Transverse colon (tissue), 4 donors: ENCODE data around the gene RGS9.

Experiments used
- EP300 ChIP-seq: sonication (generic); formaldehyde crosslinking; IDR thresholded peaks from one replicate; pipeline ENCODE4 v1.6.1; 2017; ENCODE audit warnings: antibody characterized with exemption, low read depth
- POLR2A ChIP-seq: fragments of 450-650 bp; IDR thresholded peaks from one replicate; pipeline ENCODE4 v1.6.1; 2016; ENCODE audit warnings: antibody characterized with exemption, mild to moderate bottlenecking, moderate library complexity
- POLR2AphosphoS5 ChIP-seq, 3 donors: sonication (generic); formaldehyde crosslinking; IDR thresholded peaks; one replicate each; pipeline ENCODE4 v1.6.1; 2016; ENCODE audit warnings: antibody characterized with exemption in 3 of 3
- TF ChIP-seq, protein P1 (sequence below), 5 experiments: fragments of 200-600 bp in 3 of 5; fragments of 450-650 bp in 2 of 5; sonication (generic) in 3 of 5; IDR thresholded peaks; 1 replicate in 2 of 5; 2 replicates in 3 of 5; pipeline ENCODE4 v1.5.1; 2016 to 2017; ENCODE audit warnings: antibody characterized with exemption in 5 of 5, inconsistent platforms in 3 of 5, mild to moderate bottlenecking in 2 of 5, moderate library complexity in 1 of 5

DNA sequence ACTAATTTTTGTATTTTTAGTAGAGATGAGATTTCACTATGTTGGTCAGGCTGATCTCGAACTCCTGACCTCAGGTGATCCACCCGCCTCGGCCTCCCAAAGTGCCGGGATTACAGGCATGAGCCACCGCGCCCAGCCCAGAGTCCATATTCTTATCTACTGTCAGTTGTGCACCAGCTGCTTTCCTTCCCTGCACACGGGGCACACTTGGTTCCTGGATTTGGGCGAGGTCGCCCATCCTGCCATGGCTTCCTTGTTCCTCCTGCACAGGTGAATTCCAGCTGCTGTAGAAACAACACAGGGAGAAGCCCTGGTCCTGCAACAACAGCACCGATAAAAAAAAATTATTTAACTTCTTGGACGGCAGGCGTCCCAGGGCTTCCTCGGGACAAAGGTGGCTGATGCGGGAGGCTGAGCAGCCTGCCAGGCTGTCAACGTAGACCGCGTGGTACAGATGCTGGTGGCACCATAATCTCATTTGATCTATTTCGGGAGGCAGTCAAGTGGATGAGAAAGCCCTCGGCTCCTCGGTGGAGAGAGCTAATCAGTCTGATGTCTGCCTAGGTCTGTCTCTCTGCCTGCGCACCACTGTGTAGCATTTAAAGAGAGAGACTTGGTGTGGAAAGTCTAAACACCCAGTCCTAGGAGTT lies 19.1 kb downstream of the RGS9 start:
- TF ChIP-seq, protein P1, sequence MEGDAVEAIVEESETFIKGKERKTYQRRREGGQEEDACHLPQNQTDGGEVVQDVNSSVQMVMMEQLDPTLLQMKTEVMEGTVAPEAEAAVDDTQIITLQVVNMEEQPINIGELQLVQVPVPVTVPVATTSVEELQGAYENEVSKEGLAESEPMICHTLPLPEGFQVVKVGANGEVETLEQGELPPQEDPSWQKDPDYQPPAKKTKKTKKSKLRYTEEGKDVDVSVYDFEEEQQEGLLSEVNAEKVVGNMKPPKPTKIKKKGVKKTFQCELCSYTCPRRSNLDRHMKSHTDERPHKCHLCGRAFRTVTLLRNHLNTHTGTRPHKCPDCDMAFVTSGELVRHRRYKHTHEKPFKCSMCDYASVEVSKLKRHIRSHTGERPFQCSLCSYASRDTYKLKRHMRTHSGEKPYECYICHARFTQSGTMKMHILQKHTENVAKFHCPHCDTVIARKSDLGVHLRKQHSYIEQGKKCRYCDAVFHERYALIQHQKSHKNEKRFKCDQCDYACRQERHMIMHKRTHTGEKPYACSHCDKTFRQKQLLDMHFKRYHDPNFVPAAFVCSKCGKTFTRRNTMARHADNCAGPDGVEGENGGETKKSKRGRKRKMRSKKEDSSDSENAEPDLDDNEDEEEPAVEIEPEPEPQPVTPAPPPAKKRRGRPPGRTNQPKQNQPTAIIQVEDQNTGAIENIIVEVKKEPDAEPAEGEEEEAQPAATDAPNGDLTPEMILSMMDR (IDR thresholded peaks at IDR 0.05) = peak in 1 of 5 experiments; percentile 21
- TF ChIP-seq POLR2A (no peak), POLR2AphosphoS5 (IDR thresholded peaks at IDR 0.05) (peak; percentile 86 to 96 (median 88)), EP300 (peak; percentile 81)
